Activated naive CD4-positive, alpha-beta T cell treated with anti-CD3 and anti-CD28 coated beads, Interleukin-2, amount 50 U/mL, for 16 hours (primary cell): ENCODE data around the gene SET.

Experiments used
- DNase-seq: peaks from one replicate; pipeline ENCODE4 v3.0.0-alpha.2; 2020

SET gene

DNA sequence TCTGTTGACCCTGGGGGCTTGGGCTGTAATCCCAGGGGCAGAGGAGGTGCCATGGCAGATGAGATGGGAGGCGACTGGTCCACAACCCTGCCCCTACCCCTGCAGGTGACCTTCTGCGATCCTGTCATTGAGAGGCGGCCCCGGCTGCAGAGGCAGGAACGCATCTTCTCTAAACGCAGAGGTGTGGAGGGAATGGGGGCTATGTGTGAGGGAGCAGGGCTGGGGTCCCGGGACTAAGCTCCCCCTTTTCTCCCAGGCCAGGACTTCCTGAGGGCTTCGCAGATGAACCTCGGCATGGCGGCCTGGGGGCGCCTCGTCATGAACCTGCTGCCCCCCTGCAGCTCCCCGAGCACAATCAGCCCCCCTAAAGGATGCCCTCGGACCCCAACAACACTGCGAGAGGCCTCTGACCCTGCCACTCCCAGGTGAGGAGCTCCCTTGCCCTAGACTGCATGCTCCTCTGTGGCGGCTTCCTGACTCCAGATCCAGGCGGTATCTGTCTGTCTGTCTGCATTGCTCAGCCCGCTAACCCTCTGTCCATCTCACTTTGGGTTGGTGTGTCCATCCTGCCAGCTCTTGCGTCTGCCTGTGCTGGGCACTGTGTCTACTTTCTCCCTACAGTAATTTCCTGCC, 25.0 kb downstream of the SET start:
- DNase-seq = no peak

DNA sequence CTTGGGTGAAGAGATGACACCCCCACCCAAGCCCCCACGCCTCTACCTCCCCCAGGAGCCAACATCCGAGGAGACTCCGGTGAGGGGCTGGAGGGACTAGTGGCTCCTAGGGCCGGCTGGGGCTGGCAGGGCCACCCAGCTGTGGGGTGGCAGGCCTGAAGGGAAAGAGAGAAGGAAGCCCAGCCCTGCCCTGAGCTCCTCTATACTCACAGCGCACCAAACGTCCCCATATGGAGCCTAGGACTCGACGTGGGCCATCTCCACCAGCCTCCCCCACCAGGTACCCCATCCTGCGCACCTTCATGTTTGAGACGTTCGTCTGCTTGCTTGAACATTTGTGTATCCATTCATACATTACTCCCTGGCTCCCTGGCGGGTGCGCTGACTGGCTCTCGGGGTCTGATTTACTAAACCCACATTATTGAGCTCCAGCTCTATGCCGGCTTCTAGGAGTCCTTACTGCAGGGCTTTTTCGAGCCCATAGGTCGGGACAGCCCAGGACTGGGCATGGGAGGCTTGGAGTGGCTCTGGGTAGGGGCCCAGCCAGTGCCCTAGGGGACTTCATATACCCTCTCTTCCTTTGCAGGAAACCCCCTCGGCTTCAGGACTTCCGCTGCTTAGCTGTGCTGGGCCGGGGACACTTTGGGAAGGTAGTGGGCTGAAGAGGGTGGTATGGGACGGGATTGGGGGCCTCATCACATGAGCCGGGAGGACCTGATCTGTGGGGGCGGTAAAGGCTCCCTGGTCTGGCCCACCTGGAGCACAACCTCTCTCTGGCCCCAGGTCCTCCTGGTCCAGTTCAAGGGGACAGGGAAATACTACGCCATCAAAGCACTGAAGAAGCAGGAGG, 25.8 kb downstream of the SET start:
- DNase-seq = no peak

GRCh38 chr9:128715436-128715750, 26.4 kb downstream of the SET start:
- no peak for DNase-seq

DNA sequence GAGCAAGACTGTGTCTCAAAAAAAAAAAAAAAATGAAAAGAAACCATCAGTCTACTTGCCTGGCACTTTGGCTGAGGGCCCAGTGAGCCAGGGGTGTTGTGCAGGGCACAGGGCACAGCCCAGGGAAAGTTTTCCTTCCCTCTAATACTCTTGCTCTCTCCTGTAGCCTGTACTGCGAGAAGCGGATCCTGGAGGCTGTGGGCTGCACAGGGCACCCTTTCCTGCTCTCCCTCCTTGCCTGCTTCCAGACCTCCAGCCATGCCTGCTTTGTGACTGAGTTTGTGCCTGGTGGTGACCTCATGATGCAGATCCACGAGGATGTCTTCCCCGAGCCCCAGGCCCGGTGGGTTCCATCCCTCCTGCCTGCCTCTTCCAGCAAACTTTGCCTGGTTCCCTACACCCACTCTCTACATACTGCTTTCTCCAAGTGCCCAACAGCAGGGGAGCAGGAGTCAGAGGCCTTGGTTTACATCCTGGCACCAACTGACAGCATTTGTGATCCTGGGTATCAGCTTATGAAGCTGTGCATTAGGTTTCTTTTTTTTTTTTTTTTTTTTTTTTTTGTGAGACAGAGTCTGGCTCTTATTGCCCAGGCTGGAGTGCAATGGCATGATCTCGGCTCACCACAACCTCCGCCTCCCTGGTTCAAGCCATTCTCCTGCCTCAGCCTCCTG, 27.7 kb downstream of the SET start:
- no peak for DNase-seq

DNA sequence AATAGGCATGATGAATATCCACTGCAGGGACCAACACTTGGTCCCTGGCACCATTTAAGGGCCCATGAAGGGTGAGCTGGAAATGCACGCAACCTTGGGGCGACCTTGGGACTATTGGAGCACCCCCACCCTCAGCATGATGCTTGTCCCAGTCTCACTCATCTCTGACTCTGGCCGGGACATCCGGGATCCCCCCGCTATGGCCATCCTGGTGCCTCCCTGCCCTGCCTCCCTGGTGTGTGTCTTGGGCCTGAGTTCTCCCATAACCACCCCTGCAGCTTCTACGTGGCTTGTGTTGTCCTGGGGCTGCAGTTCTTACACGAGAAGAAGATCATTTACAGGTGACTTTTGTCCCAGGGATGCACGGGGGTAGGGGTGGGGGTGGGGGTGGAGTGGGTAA, 29.0 kb downstream of the SET start:
- DNase-seq = no peak

DNA sequence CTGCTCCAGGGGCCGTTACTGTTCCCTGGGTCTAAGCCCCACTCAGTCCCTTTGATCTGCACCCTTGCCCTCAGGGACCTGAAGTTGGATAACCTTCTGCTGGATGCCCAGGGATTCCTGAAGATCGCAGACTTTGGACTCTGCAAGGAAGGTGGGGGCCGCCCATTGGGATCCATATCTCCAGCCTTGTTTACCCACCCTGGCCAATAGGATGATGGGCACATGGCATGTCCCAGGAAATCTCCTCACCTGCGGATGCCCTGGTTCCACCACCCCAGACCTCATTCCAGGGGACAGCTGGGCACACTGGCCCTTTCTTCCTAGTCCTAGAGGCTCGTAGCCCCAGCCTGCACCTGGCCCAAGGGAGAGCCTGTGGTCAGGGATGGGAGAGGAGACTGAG, 29.5 kb downstream of the SET start:
- DNase-seq = no peak

- no peak for DNase-seq
These were observed 31.0 kb downstream of the SET start for GRCh38 chr9:128719919-128720605.

DNA sequence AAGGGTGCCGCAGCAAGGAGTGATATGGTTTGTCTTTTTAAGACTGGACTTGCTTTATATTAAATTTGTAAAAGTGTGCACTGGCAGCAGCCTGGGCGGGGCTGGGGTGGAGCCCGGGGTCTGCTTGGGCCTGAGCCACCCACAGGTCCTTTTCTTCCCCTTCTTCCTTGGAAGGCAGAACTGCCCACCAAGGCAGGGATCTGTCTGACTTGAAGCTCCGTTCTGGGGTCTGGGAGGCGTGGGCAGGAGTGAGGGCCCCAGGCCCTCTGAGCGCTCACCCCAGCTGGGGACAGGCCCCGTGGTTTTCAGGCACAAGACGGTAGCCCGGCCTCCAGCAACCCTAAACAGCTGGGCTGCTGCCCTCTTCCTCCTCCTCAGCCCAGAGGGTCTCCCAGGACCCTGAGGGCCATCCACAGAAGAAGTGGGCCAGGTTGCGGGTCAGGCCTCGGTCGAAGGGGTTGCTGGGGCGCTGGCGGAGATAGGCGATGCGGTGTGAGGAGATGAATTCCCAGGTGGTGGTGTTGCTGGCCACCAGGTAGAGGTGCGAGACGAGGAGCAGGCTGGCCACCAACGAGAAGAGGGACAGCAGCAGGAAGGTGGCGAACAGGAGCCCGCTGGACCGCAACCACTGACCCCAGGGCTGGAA, 31.9 kb downstream of the SET start:
- DNase-seq = no peak

- DNase-seq = no peak
These were observed 32.5 kb downstream of the SET start for GRCh38 chr9:128721487-128722010.

DNA sequence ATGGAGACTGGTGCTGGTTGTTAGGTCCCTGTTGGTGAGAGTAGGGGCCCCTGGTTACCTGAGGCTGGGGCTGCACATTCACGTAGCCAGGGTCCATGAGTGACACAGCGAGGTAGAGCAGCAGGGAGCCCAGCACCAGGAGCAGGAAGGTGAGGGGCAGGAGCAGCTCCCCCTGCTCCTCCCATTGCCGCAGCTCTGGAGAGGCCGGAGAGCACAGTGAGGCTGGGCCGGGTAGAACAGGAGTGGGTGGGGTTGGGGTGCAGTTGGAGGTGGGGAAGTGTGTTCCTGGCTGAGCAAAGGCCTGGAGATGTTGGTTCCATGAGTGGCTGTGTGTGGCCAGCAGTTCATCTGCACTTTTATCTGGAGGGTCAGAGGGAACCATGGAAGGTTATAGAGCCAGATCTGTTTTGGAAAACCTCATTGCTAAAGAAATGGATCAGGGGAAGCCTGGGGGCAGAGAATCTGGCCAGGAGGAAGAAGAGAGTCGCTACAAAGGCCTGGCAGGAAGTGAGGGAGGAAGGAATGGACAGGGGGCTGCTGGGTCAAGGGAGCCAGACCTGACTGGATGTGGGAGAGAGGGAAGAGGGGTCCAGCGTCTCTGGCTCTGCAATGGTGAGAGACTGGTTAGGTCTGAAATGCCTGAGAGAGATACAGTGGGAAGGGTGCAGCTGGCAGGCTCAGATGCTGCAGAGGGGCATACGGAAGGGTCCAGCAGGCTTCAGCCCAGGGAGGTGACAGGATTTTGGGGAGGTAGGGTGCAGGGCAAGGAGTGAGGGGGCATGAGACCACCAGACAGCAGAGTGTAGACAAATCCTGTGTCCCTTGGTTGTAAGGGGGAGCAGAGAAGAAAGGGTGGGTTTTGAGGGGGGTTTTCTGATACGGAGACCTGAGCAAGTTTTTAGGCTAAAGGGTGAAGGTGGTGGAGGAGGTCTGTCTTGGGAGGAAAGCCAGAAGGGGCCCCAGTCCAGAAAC, 33.6 kb downstream of the SET start:
- DNase-seq = no peak

- no peak for DNase-seq
These were observed 34.4 kb downstream of the SET start for GRCh38 chr9:128723352-128723865.

- DNase-seq = peak; percentile 99
These were observed 35.1 kb downstream of the SET start, which contains the start of gene ZDHHC12 for GRCh38 chr9:128723866-128724743. TSS of gene ZDHHC12 (minus strand) at chr9:128724127. CDS start at chr9:128724093, 34 bp downstream.

GRCh38 chr9:128724744-128725211, 35.8 kb downstream of the SET start:
- peak; percentile 27 for DNase-seq

- no peak for DNase-seq
These were observed 38.7 kb downstream of the SET start for GRCh38 chr9:128727640-128728248.

DNA sequence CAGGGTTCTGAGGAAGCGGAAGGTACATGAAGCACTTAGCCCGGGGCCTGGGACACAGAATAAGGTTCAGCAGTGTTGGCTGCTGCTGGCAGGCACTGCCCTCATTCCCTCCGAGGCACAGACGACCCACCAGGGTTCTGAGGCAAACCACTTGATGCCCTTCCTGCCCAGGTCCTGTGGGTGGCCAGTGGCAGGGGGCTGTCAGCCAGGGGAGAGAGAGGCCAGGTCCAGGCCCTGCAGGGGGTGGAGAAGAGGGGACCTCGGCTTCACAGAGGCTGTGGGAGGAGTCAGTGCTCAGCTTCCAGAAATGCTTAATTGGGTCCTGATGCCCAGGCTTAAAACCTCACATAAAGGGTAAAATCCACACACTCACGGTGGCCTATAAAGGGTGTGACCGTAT, 39.3 kb downstream of the SET start:
- no peak for DNase-seq

DNA sequence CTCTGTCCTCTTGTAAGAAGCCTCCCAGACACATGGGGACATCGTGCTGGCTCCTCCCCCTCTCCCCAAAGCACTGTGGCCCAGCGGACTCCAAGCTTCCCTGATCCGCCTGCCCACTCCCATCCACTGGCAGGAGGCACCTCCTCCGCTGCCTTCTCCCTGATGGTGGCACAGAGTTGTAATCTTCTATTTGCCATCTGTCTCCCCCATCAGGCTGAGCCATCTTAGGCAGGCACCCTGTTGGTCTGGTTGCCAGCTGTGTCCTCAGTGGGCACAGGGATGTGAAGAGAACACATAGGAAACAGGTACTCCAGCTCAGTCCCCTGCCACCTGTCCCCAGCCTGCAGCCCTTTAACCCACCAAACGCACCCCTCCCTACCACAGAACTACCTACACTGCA, 40.3 kb downstream of the SET start:
- no peak for DNase-seq

- no peak for DNase-seq
These were observed 40.9 kb downstream of the SET start for GRCh38 chr9:128729766-128730517.

GRCh38 chr9:128731093-128731492, 42.1 kb downstream of the SET start:
- DNase-seq = no peak

DNA sequence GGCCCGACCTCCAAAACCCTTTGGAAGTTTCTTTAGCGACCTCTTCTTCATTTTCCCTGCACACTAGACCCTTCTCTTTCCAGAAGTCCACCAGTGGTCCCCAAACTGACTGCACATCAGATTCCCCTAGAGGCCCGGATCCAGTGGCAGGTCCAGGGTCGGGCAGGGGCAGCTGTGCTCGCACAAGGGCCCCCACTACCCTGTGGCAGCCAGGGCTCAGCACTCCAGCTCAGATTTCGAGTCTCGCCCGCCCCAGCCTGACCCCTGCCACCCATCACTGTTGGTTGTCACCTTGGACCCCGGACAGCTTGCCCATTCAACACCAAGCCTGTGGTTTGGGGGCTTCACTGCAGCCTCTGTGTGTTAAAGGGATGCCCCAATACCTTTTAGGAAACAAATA, 42.7 kb downstream of the SET start:
- no peak for DNase-seq
